IPS-18a (cell line): Measurements from ENCODE around the gene MEGF9.
"Not testable (repeated sequence)": the region's sequence is repeated elsewhere in the genome, so short reads cannot be mapped to it uniquely, and the experiment has no call there.

Experiments
- H3K27ac ChIP-seq: one replicate; pipeline ENCODE4 v1.5.1; 2013; ENCODE audit warnings: low read length
- H3K27me3 ChIP-seq: one replicate; pipeline ENCODE4 v1.6.1; 2013; ENCODE audit warnings: mild to moderate bottlenecking, low read length; ENCODE audit not compliant: control insufficient read depth, insufficient read depth
- H3K36me3 ChIP-seq: one replicate; pipeline ENCODE4 v1.6.1; 2013; ENCODE audit warnings: low read depth, low read length; ENCODE audit not compliant: control insufficient read depth
- H3K4me1 ChIP-seq: one replicate; pipeline ENCODE4 v1.6.1; 2013; ENCODE audit warnings: low read depth, low read length; ENCODE audit not compliant: control insufficient read depth
- H3K4me3 ChIP-seq: one replicate; pipeline ENCODE4 v1.5.1; 2013; ENCODE audit warnings: low read length
- H3K9ac ChIP-seq: one replicate; pipeline ENCODE4 v1.6.1; 2013; ENCODE audit warnings: mild to moderate bottlenecking, low read length, moderate library complexity
- H3K9me3 ChIP-seq: one replicate; pipeline ENCODE4 v1.6.1; 2013; ENCODE audit warnings: low read depth, low read length; ENCODE audit not compliant: control insufficient read depth

Gene MEGF9

DNA sequence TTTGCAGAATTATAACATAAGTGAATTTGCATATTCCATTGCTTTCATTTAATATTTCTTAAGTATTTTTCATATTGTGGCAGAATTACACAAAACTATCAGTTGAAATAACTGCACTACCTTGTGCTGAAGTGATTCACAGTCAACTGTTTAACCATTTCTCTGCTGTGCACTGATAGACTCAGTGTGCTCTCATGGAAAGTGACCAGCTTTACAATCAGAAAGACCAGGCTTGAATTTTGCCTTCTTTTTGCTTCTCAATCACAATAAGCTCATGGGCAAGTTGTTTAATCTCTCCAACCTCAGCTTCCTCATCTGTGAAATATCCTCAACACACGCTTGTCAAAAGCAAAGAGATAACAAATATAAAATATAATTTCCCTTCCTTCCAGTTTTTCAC is 152.6 kb downstream of the MEGF9 start:
- Histone ChIP-seq H3K9ac (no peak overlapping the region), H3K4me1 (no peaks in the 10 kb centered on the region), H3K36me3 (peaks cover 22% of the 10 kb centered on the region), H3K4me3 (no peak overlapping the region), H3K27me3 (no peaks in the 10 kb centered on the region), H3K9me3 (no peaks in the 10 kb centered on the region), H3K27ac (no peak overlapping the region)

DNA sequence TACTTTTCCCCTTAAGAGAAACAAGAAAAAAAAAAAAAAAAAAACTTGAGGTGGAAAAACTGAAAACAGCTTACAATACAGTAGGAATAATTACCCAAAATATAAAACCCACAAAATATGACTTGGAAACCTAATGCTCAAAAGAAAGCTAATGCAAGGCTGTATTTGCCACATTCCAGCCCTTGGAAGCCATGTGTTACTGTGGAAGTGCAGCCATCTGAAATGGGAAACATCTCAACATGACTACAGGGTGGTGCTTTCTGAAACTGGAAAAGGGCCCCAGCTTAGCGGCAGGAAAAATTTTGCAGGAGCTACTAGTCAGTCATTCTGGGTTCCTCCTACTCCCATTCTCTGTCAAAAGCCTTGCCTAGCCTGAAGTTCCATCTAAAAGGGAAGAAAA is 154.7 kb downstream of the MEGF9 start:
- Histone ChIP-seq H3K36me3 (peaks cover 11% of the 10 kb centered on the region), H3K9me3 (no peaks in the 10 kb centered on the region), H3K4me3 (no peak overlapping the region), H3K9ac (no peak overlapping the region), H3K27ac (no peak overlapping the region), H3K27me3 (no peaks in the 10 kb centered on the region), H3K4me1 (no peaks in the 10 kb centered on the region)

DNA sequence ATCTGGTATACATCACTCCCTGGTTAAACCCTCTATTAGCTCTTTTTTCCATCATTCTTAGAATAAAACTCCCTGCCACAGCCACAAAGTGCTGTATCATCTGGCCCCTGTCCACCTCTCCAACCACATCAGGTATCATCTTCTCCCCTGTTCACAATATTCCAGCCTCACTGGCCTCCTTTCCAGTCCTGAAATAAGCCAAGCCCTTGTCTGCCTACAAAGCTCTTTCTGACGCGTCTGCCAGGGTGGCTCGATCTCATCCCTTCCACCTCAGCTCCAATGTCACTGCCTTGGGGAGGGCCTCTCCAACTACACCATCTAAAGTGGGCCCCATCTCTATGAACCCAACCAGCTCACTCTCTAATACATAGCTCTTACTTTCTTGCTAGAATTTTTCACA is 155.8 kb downstream of the MEGF9 start:
- no peak overlapping the region for H3K27ac ChIP-seq
- no peaks in the 10 kb centered on the region for H3K9me3 ChIP-seq
- no peak overlapping the region for H3K9ac ChIP-seq
- H3K4me1 ChIP-seq: no peaks in the 10 kb centered on the region
- H3K4me3 ChIP-seq: no peak overlapping the region
- no peaks in the 10 kb centered on the region for H3K27me3 ChIP-seq
- H3K36me3 ChIP-seq: peaks cover 9% of the 10 kb centered on the region

DNA sequence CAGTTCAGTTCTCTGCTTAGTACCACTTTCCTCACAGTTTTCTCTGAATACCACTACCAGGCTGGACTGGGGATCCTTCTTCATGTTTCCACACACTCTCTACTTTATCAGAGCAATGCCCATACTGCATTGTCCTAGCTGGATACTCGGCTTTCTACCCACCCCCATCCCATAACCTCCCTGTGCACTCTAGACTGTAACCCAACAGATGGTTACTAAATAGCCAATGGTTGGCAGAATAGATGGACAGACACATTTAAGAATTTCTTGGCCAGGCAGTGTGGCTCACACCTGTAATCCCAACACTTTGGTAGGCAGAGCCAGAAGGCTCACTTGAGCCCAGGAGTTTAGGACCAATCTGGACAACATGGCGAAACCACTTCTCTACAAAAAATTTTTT is 157.1 kb downstream of the MEGF9 start:
- H3K4me3 ChIP-seq: no peak overlapping the region
- H3K36me3 ChIP-seq: peaks cover 9% of the 10 kb centered on the region
- no peaks in the 10 kb centered on the region for H3K9me3 ChIP-seq

DNA sequence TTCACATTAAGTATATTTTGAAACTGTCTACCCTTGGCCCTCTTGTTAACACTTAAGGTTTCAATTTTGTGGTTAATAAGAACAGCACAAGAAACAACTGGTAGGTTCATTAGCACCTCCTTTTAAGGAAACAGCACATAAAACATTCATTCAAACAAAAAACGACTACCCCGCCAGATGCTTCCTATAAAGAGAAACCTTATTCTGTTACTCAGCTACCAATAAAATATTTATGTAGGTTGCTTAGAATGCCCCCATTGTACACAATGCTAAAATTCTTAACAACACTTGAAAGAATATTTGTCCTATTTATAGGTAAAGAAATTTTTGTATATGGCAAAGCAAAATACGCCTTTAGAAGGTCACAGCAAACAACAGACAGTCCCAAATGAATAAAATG is 157.5 kb downstream of the MEGF9 start:
- no peaks in the 10 kb centered on the region for H3K4me1 ChIP-seq
- no peak overlapping the region for H3K4me3 ChIP-seq
- no peaks in the 10 kb centered on the region for H3K9me3 ChIP-seq
- no peak overlapping the region for H3K9ac ChIP-seq
- H3K27me3 ChIP-seq: no peaks in the 10 kb centered on the region
- H3K36me3 ChIP-seq: peaks cover 9% of the 10 kb centered on the region
- H3K27ac ChIP-seq: no peak overlapping the region

More for the DNA sequence above, 157.1 kb downstream of the MEGF9 start:
- H3K4me1 ChIP-seq: no peaks in the 10 kb centered on the region
- no peak overlapping the region for H3K9ac ChIP-seq
- H3K27me3 ChIP-seq: no peaks in the 10 kb centered on the region
- H3K27ac ChIP-seq: no peak overlapping the region

DNA sequence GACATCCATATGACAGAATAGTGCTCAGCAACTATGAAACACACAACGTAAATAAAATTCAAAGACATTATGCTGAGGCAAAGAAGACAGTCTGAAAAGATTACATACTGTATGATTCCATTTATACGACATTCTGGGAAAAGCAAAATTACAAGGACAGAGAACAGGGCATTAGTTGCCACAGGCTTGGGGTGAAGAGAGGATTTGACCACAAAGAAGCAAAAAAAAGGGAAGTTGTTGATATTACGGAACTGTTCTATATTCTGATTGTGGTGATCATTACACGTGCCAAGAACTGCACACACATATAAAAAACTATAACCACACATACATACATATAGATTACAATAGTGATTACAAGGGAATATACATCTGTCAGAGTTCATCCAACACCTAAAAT is 158.4 kb downstream of the MEGF9 start:
- Histone ChIP-seq H3K36me3 (peaks cover 13% of the 10 kb centered on the region), H3K4me1 (no peaks in the 10 kb centered on the region), H3K27me3 (no peaks in the 10 kb centered on the region), H3K4me3 (no peak overlapping the region), H3K9me3 (no peaks in the 10 kb centered on the region), H3K27ac (no peak overlapping the region), H3K9ac (no peak overlapping the region)

DNA sequence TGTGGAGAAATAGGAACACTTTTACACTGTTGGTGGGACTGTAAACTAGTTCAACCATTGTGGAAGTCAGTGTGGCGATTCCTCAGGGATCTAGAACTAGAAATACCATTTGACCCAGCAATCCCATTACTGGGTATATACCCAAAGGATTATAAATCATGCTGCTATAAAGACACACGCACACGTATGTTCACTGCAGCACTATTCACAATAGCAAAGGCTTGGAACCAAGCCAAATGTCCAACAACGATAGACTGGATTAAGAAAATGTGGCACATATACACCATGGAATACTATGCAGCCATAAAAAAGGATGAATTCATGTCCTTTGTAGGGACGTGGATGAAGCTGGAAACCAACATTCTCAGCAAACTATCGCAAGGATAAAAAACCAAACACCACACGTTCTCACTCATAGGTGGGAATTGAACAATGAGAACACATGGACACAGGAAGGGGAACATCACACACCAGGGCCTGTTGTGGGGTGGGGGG is 162.0 kb downstream of the MEGF9 start:
- not testable (repeated sequence) for H3K9ac ChIP-seq, H3K4me1 ChIP-seq, H3K9me3 ChIP-seq, H3K27me3 ChIP-seq, H3K4me3 ChIP-seq, H3K27ac ChIP-seq
- H3K36me3 ChIP-seq: peaks cover 41% of the 10 kb centered on the region
